Upper lobe of left lung (tissue), 4 donors: Measurements from ENCODE around the gene GRM5.

ENCODE experiments used
- CTCF ChIP-seq, 6 experiments: fragments of 450-650 bp in 4 of 6; fragments of 200-600 bp in 2 of 6; sonication (generic) in 2 of 6; IDR thresholded peaks; one replicate each; pipeline ENCODE4 v1.5.1; 2016 to 2019; ENCODE audit warnings: antibody characterized with exemption in 6 of 6
- EP300 ChIP-seq, 4 donors: sonication (generic); formaldehyde crosslinking; IDR thresholded peaks; one replicate each; pipeline ENCODE4 v1.5.1; 2017; ENCODE audit warnings: antibody characterized with exemption in 4 of 4, control low read depth in 2 of 4
- POLR2A ChIP-seq, 4 donors: fragments of 450-650 bp; IDR thresholded peaks; one replicate each; pipeline ENCODE4 v1.5.1; 2016 to 2017; ENCODE audit warnings: antibody characterized with exemption in 4 of 4, mild to moderate bottlenecking in 2 of 4
- POLR2AphosphoS5 ChIP-seq, 2 donors: sonication (generic); formaldehyde crosslinking; IDR thresholded peaks; one replicate each; pipeline ENCODE4 v1.5.1; 2017; ENCODE audit warnings: antibody characterized with exemption in 2 of 2

- no peak for TF ChIP-seq CTCF (IDR thresholded peaks at IDR 0.05)
- TF ChIP-seq POLR2A (IDR thresholded peaks at IDR 0.05) = no peak
- TF ChIP-seq EP300 (IDR thresholded peaks at IDR 0.05) = no peak
- TF ChIP-seq POLR2AphosphoS5 (IDR thresholded peaks at IDR 0.05) = no peak
Observed at GRCh38 chr11:88494848-88495247, 570.9 kb downstream of the GRM5 start.
